HG02763 (cell line): ENCODE data around the gene VIT.
A peak's percentile ranks its signal among the peaks of the same experiment; 100 is the strongest.

ENCODE experiments used
- ATAC-seq: cut with Tn5 transposase; IDR thresholded peaks from one replicate; pipeline ENCODE4 v1.9.1; 2021; ENCODE audit warnings: mild to moderate bottlenecking, moderate library complexity; ENCODE audit not compliant: unreplicated experiment

VIT gene

DNA sequence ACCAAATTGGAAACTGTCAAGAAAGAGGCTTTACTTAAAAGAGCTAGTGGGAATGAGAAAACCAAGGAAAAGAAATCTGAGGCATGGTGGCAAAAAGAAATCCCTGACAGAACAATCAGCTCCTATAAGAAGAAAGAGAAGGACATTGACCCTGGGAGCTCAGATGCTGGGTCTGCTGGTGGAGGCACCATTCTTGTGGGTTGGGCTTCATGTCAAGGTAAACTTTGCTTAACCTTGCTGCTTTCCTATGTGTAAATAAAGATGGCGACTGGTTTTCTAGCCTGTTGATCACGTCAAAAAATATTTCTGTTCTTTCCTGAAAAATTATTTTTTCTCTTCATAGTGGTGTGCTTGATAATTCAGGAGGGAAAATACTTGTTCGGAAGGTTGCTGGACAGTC is 58.1 kb downstream of the VIT start:
- ATAC-seq: no peak

- ATAC-seq: no peak
These were observed 59.9 kb downstream of the VIT start for GRCh38 chr2:36756438-36756837.

- no peak for ATAC-seq
These were observed 66.4 kb downstream of the VIT start for GRCh38 chr2:36762764-36763490.

- ATAC-seq: no peak
These were observed 72.6 kb downstream of the VIT start for GRCh38 chr2:36769106-36769505.

DNA sequence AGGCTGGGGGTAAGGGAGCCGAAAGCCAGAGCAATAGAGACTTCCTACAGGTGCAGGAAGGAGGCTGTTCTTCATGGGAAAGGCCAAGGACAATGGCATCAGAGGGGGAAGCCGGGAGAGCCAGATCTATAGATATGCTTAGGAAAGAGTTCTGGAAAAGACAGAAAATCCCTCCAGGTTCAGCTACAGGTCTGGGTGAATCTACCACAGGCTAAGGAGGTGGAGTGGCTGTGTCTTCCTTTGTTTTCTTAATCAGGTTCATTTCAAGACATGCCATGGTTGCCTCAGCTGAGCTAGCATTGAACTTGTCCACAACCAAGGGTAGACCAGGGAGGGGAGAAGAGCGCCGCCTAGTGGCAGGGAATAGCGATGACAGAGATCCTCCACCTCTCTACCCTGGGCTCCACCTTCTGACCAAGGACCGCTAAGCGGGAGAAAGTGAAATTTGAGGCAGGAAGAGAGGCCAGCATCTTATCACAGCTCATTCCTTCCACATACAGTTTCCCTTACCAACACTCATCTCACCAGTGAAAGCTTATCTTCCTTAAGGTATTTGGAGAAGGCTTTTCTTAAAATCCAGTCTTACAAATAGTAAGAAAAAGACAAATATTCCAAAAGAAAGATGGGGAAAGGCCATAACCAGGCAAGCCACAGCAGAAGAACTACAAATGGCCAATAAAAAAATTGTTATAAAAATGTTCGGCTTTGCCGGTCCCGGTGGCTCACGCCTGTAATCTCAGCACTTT is 74.2 kb downstream of the VIT start:
- ATAC-seq: no peak

DNA sequence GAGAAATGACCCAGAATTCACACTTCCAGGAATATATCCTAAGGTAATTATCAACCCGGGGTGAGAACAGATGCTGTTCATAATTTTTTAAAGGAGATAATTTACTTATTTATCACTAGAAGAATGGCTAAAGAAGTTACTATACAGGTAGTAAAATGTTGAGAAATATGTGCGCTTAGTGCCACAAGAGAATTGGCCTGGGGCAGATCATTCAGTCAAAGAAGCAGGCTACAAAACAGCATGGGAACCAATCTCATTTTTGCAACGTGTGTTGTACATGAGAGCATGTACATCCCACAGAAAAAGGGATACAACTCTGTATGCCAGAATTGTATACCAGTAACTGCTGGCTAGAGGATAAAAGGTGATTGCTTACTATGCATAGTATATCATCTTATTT is 75.2 kb downstream of the VIT start:
- ATAC-seq: no peak

DNA sequence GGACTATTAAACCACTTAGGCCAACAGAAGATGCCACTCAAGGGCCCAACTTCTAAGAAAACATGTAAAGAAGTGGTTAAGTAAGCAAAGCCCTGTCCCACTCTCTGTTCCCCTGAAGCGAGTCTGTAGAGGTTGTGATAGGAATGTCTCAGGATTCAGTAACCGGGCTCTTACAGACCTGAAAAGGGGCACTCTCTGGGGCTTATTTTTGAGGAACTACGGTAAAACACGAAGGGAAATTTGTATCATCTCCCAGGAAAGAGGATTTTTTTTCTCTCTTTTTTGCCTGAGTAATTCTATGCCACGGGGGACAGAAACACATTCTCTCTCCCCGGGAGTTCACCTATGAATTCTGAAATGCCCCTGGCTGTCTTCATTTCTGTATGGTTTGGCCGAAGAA is 77.4 kb downstream of the VIT start:
- no peak for ATAC-seq

GRCh38 chr2:36775261-36775660 is 78.8 kb downstream of the VIT start:
- ATAC-seq: no peak

DNA sequence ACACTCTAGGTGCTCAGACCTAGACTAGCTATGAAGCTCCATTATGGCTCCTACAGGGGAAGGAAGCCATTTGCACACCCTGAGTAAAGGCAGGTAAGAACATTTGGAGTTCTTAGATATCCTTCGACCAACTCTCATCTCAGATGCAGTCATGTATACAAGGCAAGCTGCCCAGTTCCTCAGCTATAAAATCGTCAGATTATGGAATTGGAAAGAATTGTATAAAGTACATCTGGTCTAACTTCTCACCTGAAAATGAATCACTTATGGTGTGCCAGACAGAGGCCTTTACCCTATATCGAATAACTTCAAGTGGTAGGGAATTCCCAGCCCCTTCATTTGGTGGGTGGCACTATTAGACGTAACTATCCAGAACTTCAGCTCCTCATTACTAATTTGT is 79.3 kb downstream of the VIT start:
- no peak for ATAC-seq

GRCh38 chr2:36777272-36777671 is 80.8 kb downstream of the VIT start:
- no peak for ATAC-seq

GRCh38 chr2:36777788-36778187 is 81.3 kb downstream of the VIT start:
- ATAC-seq: no peak

GRCh38 chr2:36779462-36779861 is 83.0 kb downstream of the VIT start:
- no peak for ATAC-seq

DNA sequence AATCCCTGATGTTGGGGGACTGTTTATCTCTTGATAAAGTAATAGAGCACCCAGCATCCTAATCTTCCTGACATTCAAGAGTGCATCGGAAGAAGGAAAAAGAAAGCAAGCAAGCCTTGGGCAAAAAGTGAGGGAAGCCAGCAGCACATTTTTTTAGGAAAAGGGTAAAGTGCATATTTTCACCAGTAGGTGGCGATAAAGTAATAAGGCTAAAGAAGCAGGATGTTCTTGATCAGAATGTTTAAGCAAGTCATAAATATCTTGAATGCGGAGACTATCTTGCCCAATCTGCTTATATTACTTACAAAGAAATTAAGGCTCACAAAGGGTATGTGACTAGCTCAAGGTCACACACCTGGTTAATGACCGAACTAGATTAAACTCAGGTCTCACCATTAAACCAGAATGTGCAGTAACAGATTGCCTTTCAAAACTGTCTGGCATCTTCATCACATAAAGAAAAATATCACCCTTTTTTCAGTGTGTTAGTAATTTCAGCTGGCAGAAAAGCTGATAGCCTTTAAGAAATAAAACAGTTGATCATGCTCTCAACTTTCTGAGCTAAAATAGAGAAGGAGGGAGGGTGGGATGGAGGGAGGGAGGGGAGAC is 83.8 kb downstream of the VIT start:
- peak; percentile 52 for ATAC-seq

GRCh38 chr2:36781907-36782720 is 85.6 kb downstream of the VIT start:
- no peak for ATAC-seq

- ATAC-seq: no peak
These were observed 86.7 kb downstream of the VIT start for GRCh38 chr2:36783246-36783645.

DNA sequence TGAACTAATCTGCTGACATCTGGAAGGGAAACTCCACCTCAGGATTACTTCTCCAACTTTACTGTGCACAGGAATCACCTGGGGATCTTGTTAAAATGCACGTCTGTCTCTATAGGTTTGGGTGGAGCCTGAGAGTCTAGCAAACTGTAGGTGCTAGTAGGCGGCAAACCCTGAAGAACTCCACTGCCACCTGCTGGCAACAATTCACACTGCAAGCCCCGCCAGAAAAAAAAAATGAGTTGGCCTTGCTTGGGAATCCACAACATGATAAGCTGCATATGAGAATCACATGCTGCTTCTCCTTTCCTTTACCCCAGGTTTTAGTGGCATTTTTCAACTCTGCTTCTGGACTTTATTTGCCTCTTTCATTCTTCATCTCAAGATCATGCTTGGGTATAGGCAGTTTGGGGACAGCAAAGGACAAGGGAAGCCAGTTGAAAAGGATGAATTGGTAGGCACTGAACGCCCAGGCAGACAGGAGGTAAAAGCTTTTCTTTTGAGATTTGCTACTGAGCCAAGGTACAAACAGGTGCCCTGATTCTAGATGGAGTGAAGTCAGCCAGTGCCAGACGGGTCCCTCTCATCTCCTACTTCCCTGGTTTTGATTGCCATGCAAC is 88.8 kb downstream of the VIT start:
- peak; percentile 68 for ATAC-seq

DNA sequence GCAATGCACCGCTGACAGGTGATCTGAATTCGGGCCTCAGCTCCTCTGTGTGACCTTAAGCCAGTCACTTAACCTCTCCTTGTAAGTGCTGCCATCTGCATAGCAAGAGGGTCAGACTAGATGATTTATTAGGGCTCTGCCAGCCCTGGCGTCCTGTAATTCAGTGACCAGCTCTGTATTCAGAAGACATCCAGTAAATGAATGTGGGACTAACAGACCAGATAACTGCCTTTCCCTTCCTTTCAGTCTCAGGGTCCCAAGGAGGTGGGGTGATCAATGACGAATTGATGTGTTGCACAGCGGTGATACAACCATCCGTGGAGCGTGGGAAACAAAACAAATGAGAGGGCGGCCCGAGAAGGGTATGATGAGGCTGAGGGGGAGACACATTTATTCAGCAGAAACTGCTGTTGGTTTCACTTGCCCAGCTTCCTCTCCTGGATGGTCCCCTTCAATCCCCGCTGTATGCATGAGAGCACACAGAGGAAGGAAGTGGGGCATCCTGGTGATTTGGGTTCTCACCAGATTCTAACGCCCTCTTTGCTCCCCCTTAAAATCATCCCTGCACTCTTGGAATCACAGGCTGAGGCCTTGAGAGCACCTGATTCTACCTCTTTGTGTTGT is 92.8 kb downstream of the VIT start:
- ATAC-seq: no peak

GRCh38 chr2:36792951-36793350 is 96.4 kb downstream of the VIT start:
- no peak for ATAC-seq

DNA sequence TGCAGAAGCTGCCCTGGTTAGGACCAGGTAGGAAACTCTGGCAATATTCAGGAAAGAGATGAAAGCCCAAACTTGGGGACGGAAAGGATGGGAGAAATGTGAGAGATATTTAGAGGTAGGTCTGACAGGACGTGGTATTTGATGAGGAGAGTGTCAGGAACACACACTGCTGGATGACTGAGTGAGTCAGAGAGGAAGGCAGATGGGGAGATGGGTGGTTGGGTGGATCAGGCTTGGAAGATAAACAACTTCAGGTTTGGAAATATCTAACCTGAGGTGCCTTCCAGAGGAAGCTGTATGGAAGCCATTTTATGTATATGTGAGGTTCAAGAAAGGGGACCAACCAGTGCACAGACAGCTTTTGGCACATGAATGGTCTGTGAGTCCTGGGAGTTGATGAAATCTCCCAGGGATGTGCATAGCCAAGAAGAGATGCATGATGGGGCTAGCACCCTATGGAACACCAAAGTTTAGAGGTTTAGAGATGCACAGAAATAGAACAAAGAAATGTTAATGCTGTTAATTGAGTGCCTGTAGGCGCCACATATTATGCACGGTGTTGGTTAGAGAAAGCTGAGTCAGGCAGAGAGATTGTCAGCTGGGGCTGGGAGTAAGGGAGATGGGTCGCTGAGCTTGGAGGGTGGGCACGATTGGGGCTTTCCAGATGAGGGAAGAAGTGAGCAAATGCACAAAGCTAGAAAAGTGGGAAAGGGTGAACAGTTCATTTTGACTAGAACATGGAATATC is 101.0 kb downstream of the VIT start:
- no peak for ATAC-seq

GRCh38 chr2:36798724-36799123 is 102.2 kb downstream of the VIT start:
- no peak for ATAC-seq
